ENCODE measurements around the gene CNTLN. TPM values are rescaled to one million over a fixed set of nuclear protein-coding genes. Genes with fewer than 3 reads are reported as not detected.
"Not testable (repeated sequence)": the region's sequence is repeated elsewhere in the genome, so short reads cannot be mapped to it uniquely, and the experiment has no call there.

CNTLN gene
- polyA plus RNA-seq, 2 of the 4 experiments (the other 2 are of a cell fraction): 8.5 to 11.9 TPM

DNA sequence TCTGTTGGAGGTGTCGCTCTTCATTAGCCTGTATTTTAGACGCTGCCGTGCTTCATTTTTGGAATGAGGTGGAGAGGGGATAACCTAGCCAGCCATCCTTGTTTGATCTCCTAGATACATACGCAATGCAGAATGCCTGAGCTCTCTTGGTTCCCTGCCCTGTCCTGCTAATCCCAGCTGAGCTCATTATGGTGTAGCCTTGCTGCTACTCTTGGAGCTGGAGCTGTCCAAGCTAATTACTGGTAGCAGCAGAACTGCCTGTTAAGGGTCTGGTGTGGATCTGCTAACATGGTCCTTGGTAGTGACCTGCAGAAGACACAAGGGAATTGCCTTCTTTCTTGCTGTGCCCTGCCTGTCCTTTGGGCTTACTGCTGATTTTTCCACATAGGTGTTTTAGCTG lies 207.9 kb downstream of the CNTLN start:
- FAIRE-seq (no peak), DNase-seq (ENCODE audit: low read depth in 1 of 2, low spot score in 1 of 2) (no peak), ATAC-seq (no peak)
- Histone ChIP-seq H3K27ac (no peak overlapping the region), H3K9me3 (no peaks in the 10 kb centered on the region), H3K4me3 (no peak overlapping the region), H3K4me1 (no peaks in the 10 kb centered on the region), H3K4me2 (no peak overlapping the region)
- ChIA-PET POLR2A (no interaction called here), CTCF (interaction anchor here (1.1 kb wide), 1 partner anchor 12 kb away, joined by 3 read pairs; no protein-coding TSS in a partner anchor)
- no peak for TF ChIP-seq FOSB (CRISPR knock-in tag; IDR thresholded peaks at IDR 0.05)
- TF ChIP-seq ZNF302 (CRISPR knock-in tag; IDR thresholded peaks at IDR 0.05): no peak
- TF ChIP-seq, protein P1, sequence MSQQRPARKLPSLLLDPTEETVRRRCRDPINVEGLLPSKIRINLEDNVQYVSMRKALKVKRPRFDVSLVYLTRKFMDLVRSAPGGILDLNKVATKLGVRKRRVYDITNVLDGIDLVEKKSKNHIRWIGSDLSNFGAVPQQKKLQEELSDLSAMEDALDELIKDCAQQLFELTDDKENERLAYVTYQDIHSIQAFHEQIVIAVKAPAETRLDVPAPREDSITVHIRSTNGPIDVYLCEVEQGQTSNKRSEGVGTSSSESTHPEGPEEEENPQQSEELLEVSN (IDR thresholded peaks at IDR 0.05; ENCODE audit: borderline replicate concordance, low read depth): no peak
- TF ChIP-seq ESRRA (IDR thresholded peaks at IDR 0.05; ENCODE audit: borderline replicate concordance, low read length): no peak
- TF ChIP-seq, protein P2, sequence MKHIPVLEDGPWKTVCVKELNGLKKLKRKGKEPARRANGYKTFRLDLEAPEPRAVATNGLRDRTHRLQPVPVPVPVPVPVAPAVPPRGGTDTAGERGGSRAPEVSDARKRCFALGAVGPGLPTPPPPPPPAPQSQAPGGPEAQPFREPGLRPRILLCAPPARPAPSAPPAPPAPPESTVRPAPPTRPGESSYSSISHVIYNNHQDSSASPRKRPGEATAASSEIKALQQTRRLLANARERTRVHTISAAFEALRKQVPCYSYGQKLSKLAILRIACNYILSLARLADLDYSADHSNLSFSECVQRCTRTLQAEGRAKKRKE (CRISPR knock-in tag; IDR thresholded peaks at IDR 0.05; ENCODE audit: low read depth): no peak
- TF ChIP-seq CHD2 (IDR thresholded peaks at IDR 0.05; ENCODE audit: low read length, partially characterized antibody): no peak
- 92% methylated on average over 4 of the region's 4 CpGs for WGBS (ENCODE audit: missing lambda C conversion rate)

DNA sequence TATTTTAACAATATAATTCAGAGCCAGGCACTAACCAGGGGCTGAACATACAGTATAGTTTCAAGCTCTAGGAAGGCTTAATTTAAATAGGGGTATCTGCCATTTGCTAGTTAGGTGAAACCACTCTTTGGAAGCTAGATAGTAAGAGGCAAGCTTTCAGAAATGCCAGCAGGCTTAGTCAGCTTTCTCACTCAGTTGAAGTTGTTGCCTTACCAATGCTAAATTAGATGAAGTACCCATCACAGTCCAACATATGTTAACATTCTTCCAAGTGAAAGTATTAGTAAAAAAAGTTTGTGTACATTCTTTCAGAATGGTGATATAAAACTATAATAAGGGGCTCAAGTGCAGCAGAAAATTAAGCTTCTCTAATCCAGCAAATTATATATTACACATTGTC lies 215.0 kb downstream of the CNTLN start:
- TF ChIP-seq CBX2 (IDR thresholded peaks at IDR 0.05; ENCODE audit: borderline replicate concordance, low read depth): no peak
- TF ChIP-seq EP300 (IDR thresholded peaks at IDR 0.05): no peak
- no peak for TF ChIP-seq RARB (CRISPR knock-in tag; IDR thresholded peaks at IDR 0.05)
- no peak for TF ChIP-seq POLR2A (IDR thresholded peaks at IDR 0.05; ENCODE audit: low read length)
- no peak for TF ChIP-seq SREBF2 (IDR thresholded peaks at IDR 0.05)
- TF ChIP-seq, protein P3, sequence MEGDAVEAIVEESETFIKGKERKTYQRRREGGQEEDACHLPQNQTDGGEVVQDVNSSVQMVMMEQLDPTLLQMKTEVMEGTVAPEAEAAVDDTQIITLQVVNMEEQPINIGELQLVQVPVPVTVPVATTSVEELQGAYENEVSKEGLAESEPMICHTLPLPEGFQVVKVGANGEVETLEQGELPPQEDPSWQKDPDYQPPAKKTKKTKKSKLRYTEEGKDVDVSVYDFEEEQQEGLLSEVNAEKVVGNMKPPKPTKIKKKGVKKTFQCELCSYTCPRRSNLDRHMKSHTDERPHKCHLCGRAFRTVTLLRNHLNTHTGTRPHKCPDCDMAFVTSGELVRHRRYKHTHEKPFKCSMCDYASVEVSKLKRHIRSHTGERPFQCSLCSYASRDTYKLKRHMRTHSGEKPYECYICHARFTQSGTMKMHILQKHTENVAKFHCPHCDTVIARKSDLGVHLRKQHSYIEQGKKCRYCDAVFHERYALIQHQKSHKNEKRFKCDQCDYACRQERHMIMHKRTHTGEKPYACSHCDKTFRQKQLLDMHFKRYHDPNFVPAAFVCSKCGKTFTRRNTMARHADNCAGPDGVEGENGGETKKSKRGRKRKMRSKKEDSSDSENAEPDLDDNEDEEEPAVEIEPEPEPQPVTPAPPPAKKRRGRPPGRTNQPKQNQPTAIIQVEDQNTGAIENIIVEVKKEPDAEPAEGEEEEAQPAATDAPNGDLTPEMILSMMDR (IDR thresholded peaks at IDR 0.05): no peak
- TF ChIP-seq FOXS1 (CRISPR knock-in tag; IDR thresholded peaks at IDR 0.05): no peak
- no peak for TF ChIP-seq JUNB (IDR thresholded peaks at IDR 0.05)
- TF ChIP-seq MAZ (IDR thresholded peaks at IDR 0.05; ENCODE audit: borderline replicate concordance, low read depth, low read length): no peak
- TF ChIP-seq CBX8 (IDR thresholded peaks at IDR 0.05): no peak
- TF ChIP-seq GATA3 (IDR thresholded peaks at IDR 0.05; ENCODE audit: borderline replicate concordance): no peak
- no peak for TF ChIP-seq NPAS2 (CRISPR knock-in tag; IDR thresholded peaks at IDR 0.05; ENCODE audit: borderline replicate concordance)
- no peak for TF ChIP-seq RAD21 (conservative IDR thresholded peaks at IDR 0.05 in 1 of 2, IDR thresholded peaks at IDR 0.05 in 1 of 2)
- TF ChIP-seq ESRRA (IDR thresholded peaks at IDR 0.05; ENCODE audit: borderline replicate concordance, low read length): no peak
- TF ChIP-seq KDM1A (IDR thresholded peaks at IDR 0.05; ENCODE audit: low read depth): no peak
- TF ChIP-seq, protein P4, sequence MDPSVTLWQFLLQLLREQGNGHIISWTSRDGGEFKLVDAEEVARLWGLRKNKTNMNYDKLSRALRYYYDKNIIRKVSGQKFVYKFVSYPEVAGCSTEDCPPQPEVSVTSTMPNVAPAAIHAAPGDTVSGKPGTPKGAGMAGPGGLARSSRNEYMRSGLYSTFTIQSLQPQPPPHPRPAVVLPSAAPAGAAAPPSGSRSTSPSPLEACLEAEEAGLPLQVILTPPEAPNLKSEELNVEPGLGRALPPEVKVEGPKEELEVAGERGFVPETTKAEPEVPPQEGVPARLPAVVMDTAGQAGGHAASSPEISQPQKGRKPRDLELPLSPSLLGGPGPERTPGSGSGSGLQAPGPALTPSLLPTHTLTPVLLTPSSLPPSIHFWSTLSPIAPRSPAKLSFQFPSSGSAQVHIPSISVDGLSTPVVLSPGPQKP (IDR thresholded peaks at IDR 0.05; ENCODE audit: low read depth, low read length): no peak
- no peak for TF ChIP-seq CHD2 (IDR thresholded peaks at IDR 0.05; ENCODE audit: low read length, partially characterized antibody)
- TF ChIP-seq RNF2 (IDR thresholded peaks at IDR 0.05; ENCODE audit: borderline replicate concordance, low read depth): no peak
- POLR2A ChIA-PET: no interaction called here
- Histone ChIP-seq H3K4me3 (no peak overlapping the region), H3K4me2 (no peak overlapping the region), H3K27ac (no peak overlapping the region), H3K4me1 (no peaks in the 10 kb centered on the region), H3K9me3 (no peaks in the 10 kb centered on the region)
- ATAC-seq (no peak), FAIRE-seq (no peak), DNase-seq (ENCODE audit: low read depth in 1 of 2, low spot score in 1 of 2) (no peak)
- CTCF ChIA-PET: no interaction called here

DNA sequence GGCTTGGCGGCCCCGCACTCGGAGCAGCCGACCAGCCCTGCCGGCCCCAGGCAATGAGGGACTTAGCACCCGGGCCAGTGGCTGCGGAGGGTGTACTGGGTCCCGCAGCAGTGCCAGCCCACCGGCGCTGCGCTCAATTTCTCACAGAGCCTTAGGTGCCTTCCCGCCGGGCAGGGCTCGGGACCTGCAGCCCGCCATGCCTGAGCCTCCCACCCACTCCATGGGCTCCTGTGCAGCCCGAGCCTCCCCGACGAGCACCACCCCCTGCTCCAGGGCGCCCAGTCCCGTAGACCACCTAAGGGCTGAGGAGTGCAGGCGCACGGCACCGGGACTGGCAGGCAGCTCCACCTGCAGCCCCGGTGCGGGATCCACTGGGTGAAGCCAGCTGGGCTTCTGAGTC lies 219.2 kb downstream of the CNTLN start:
- WGBS (ENCODE audit: missing lambda C conversion rate): 100% methylated on average over 1 of the region's 25 CpGs
- H3K9me3 ChIP-seq; H3K4me3 ChIP-seq; H3K4me1 ChIP-seq; H3K4me2 ChIP-seq; FAIRE-seq; H3K27ac ChIP-seq; DNase-seq (ENCODE audit: low read depth in 1 of 2, low spot score in 1 of 2); POLR2A ChIA-PET; ATAC-seq: not testable (repeated sequence)
- CTCF ChIA-PET: interaction anchor here (0.9 kb wide), 1 partner anchor 12 kb away, joined by 3 read pairs; no protein-coding TSS in a partner anchor
